ENCODE results near the gene SEMA3E.

The SEMA3E gene

GRCh38 chr7:83610649-83611304 lies 38.2 kb downstream of the SEMA3E start:
- TF ChIP-seq CTCF (IDR thresholded peaks at IDR 0.05): no peak

GRCh38 chr7:83608716-83609115 lies 40.2 kb downstream of the SEMA3E start:
- TF ChIP-seq CTCF (IDR thresholded peaks at IDR 0.05): no peak

- TF ChIP-seq CTCF (IDR thresholded peaks at IDR 0.05): no peak
Measured at GRCh38 chr7:83603649-83604048, 45.3 kb downstream of the SEMA3E start.

- TF ChIP-seq CTCF (IDR thresholded peaks at IDR 0.05): no peak
Measured at GRCh38 chr7:83599131-83599530, 49.8 kb downstream of the SEMA3E start.

GRCh38 chr7:83593921-83594475 lies 54.9 kb downstream of the SEMA3E start:
- no peak for TF ChIP-seq CTCF (IDR thresholded peaks at IDR 0.05)

- no peak for TF ChIP-seq CTCF (IDR thresholded peaks at IDR 0.05)
Measured at GRCh38 chr7:83588602-83589240, 60.2 kb downstream of the SEMA3E start.

GRCh38 chr7:83586281-83586680 lies 62.7 kb downstream of the SEMA3E start:
- TF ChIP-seq CTCF (IDR thresholded peaks at IDR 0.05): no peak
